HepG2 (cell line): ENCODE results near the gene IGIP. TPM values are rescaled to one million over a fixed set of nuclear protein-coding genes. Genes with fewer than 3 reads are reported as not detected.

Source experiments
- FOXP1 ChIP-seq, 2 experiments: fragments of 450-650 bp in 1 of 2; IDR thresholded peaks; 2 replicates each; pipeline ENCODE4 v1.6.1; 2017 to 2018; ENCODE audit warnings: antibody characterized with exemption in 1 of 2
- HDAC6 ChIP-seq: fragments of 200-600 bp; sonication (generic); IDR thresholded peaks from 2 replicates; pipeline ENCODE4 v1.7.0; 2017; ENCODE audit warnings: mild to moderate bottlenecking, antibody characterized with exemption, low read length, low read depth
- KIAA2018 ChIP-seq: sonication (generic); formaldehyde crosslinking; IDR thresholded peaks from 2 replicates; pipeline ENCODE4 v1.5.0; 2020; ENCODE audit warnings: mild to moderate bottlenecking, missing genetic modification reagents, borderline replicate concordance
- MAFG ChIP-seq: sonication (generic); formaldehyde crosslinking; IDR thresholded peaks from 2 replicates; pipeline ENCODE4 v1.5.1; 2020; ENCODE audit warnings: mild to moderate bottlenecking, missing genetic modification reagents
- RBFOX2 ChIP-seq: fragments of 200-400 bp; formaldehyde crosslinking; IDR thresholded peaks from 2 replicates; pipeline ENCODE4 v1.6.1; 2017; ENCODE audit warnings: low read depth, mild to moderate bottlenecking, low read length
- SIN3A ChIP-seq: IDR thresholded peaks from 2 replicates; pipeline ENCODE4 v1.6.1; 2011; ENCODE audit warnings: low read depth, mild to moderate bottlenecking, control low read depth, low read length, borderline replicate concordance
- XRCC5 ChIP-seq: fragments of 200-400 bp; formaldehyde crosslinking; optimal IDR thresholded peaks from 2 replicates; pipeline ENCODE3; 2017; ENCODE audit warnings: mild to moderate bottlenecking, low read length
- ZKSCAN5 ChIP-seq: sonication (generic); formaldehyde crosslinking; IDR thresholded peaks from 2 replicates; pipeline ENCODE4 v1.5.1; 2020; ENCODE audit warnings: mild to moderate bottlenecking, missing genetic modification reagents
- ZNF230 ChIP-seq: sonication (generic); formaldehyde crosslinking; IDR thresholded peaks from 2 replicates; pipeline ENCODE4 v1.4.0; 2020; ENCODE audit warnings: mild to moderate bottlenecking, missing genetic modification reagents
- ZNF263 ChIP-seq: sonication (generic); formaldehyde crosslinking; IDR thresholded peaks from 2 replicates; pipeline ENCODE4 v1.4.0; 2020; ENCODE audit warnings: missing genetic modification reagents
- ZNF441 ChIP-seq: sonication (generic); formaldehyde crosslinking; IDR thresholded peaks from 2 replicates; pipeline ENCODE4 v1.7.0; 2021; ENCODE audit warnings: missing genetic modification reagents, borderline replicate concordance
- ZNF446 ChIP-seq: sonication (generic); formaldehyde crosslinking; IDR thresholded peaks from 2 replicates; pipeline ENCODE4 v1.5.0; 2020; ENCODE audit warnings: mild to moderate bottlenecking, missing genetic modification reagents
- ZNF512 ChIP-seq: sonication (generic); formaldehyde crosslinking; IDR thresholded peaks from 2 replicates; pipeline ENCODE4 v1.4.0; 2020; ENCODE audit warnings: mild to moderate bottlenecking, missing genetic modification reagents
- ZNF556 ChIP-seq: sonication (generic); formaldehyde crosslinking; IDR thresholded peaks from 2 replicates; pipeline ENCODE4 v1.4.0; 2020; ENCODE audit warnings: mild to moderate bottlenecking, missing genetic modification reagents, borderline replicate concordance
- ZNF580 ChIP-seq: IDR thresholded peaks from 2 replicates; pipeline ENCODE4 v1.6.1; 2016; ENCODE audit warnings: low read depth, borderline replicate concordance
- ZNF75D ChIP-seq: sonication (generic); formaldehyde crosslinking; IDR thresholded peaks from 2 replicates; pipeline ENCODE4 v1.8.1; 2023; ENCODE audit warnings: missing genetic modification reagents, mild to moderate bottlenecking, borderline replicate concordance
- ZNF788 ChIP-seq: sonication (generic); formaldehyde crosslinking; IDR thresholded peaks from 2 replicates; pipeline ENCODE4 v1.5.0; 2020; ENCODE audit warnings: mild to moderate bottlenecking, missing genetic modification reagents, borderline replicate concordance
- ZSCAN12 ChIP-seq: sonication (generic); formaldehyde crosslinking; IDR thresholded peaks from 2 replicates; pipeline ENCODE4 v1.9.0; 2021; ENCODE audit warnings: mild to moderate bottlenecking, missing genetic modification reagents
- polyA plus RNA-seq, 8 experiments: library from polyadenylated mRNA; depleted of rRNA in 3 of 8; stranded (reverse) in 7 of 8; unstranded in 1 of 8; fragments of >200 nt; fragmentation: Illumina TruSeq in 4 of 8; extraction: Trizol in 4 of 8; gene quantifications; 2 replicates each; pipeline versions ENCODE4 v1.2.1 to v1.2.3, GENCODE V29; 2011 to 2016; ENCODE audit warnings: low read depth in 4 of 8, missing spikeins in 1 of 8, mixed read lengths in 1 of 8; ENCODE audit not compliant: insufficient read depth in 1 of 8
- total RNA-seq, 5 experiments: library from RNA; depleted of rRNA; stranded (reverse); fragments of >200 nt; fragmentation: Illumina TruSeq; extraction: Trizol; gene quantifications; 2 replicates each; pipeline ENCODE4 v1.2.3, GENCODE V29; 2016; ENCODE audit warnings: low read depth in 1 of 5

Gene IGIP
- total and polyA plus RNA-seq, 2 of the 13 experiments (the other 11 are each of a cell fraction or from before 2014, with no cell fraction given), result 1.7 to 2.1 TPM

- TF ChIP-seq KIAA2018 (CRISPR knock-in tag) (no peak), ZNF263 (CRISPR knock-in tag) (no peak; the same call in 1 of the 2 replicates), RBFOX2 (peak; percentile 57), ZNF230 (CRISPR knock-in tag) (no peak), ZKSCAN5 (CRISPR knock-in tag) (no peak), SIN3A (peak; percentile 34; the same call in 1 of the 2 replicates), XRCC5 (no peak), ZNF580 (CRISPR knock-in tag) (no peak), MAFG (CRISPR knock-in tag) (no peak), HDAC6 (no peak), ZNF75D (CRISPR knock-in tag) (no peak), ZNF441 (CRISPR knock-in tag) (peak; percentile 70; the same call in 1 of the 2 replicates), FOXP1 (IDR thresholded peaks at IDR 0.05) (no peak), FOXP1 (CRISPR knock-in tag; IDR thresholded peaks at IDR 0.05) (no peak), ZNF788 (CRISPR knock-in tag) (0 out of 2 replicates have a peak, but pooled peaks have one; percentile 9), ZSCAN12 (CRISPR knock-in tag) (no peak), ZNF512 (no peak), ZNF556 (CRISPR knock-in tag) (peak; percentile 69), ZNF446 (no peak)
These were observed 49.8 kb downstream of the IGIP start (continued) for GRCh38 chr5:140175367-140176030.
